Kidney glomerular epithelial cell (primary cell): ENCODE results near the gene ADSS1.

Source experiments
- DNase-seq: peaks from one replicate; lab custom pipeline; 2025; lab: John Stamatoyannopoulos, UW

ADSS1 gene

DNA sequence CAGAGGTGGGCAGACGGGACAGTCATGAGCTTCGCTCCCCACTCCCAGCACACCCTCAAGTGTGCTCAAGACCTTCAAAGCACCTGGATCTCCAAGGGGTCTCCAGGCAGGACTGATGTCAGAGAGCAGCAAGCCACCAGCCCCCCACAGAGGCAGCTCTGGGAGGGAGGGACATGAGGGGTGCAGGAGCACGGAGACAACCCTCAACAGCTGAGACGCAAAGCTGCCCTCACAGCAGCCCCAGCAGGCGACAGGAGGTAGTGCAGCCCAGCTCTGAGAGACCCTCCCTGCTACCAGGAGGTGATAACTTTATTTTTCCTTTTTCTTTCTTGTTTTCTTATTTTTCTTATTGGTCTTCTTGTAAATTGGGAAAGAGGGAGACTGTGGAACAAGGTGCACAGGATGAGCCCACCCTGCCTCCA is 46.8 kb downstream of the ADSS1 start:
- no peak for DNase-seq

DNA sequence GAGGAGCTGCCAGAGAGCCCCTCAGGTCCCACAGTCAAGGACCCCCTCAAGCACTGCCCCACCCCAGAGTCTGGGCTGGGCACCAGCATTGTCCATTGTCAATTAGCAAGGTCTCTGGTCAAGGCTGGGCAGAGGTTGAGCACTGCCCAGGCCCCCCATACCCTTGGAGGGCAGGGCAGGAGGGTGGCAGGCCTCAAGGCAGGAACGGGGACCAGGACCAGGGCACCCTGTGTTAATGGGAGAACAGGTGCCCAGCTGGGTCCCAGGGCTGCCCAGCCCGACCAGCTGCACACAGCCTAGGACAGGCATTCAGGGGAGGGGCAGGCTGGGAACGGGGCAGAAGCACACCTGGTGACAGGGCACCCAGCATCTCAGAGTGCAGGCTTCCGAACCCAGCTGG is 47.3 kb downstream of the ADSS1 start:
- DNase-seq = no peak

DNA sequence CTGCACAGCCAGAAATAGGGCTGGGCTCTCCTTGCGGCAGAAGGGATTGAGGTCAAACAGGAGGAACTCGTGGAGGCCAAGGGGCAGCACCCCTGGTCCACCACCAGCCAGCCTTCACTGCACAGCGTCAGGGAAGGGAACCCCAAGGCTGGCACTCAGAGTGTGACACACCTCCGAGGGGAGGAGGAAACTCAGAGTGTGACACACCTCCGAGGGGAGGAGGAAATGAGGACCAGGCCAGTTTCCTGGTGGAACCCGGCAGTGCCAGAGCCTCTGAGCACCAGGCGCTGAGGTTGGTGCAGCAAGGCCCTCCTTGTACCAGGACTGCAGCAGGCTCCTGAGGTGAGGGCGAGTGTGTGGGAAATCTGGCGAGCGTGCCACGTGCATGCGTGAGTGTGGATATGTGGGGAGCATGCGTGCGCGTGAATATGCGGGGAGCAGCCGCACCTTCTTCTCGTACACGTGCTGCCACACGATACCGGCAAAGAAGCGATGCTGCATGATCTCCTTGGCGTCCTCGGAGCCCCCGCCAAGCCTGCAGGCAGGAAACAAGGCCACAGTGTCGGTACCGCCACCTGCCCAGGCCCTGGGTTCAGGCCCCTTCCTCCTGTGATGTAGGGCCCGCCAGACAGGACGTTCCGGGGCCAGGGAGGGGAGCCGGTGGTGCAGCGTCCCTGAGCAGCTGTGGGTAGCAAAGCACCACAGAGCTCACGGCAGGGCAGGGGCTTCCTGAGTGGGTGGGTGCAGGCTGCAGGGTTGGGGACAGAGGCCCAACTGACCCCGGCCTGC is 48.1 kb downstream of the ADSS1 start:
- no peak for DNase-seq

DNA sequence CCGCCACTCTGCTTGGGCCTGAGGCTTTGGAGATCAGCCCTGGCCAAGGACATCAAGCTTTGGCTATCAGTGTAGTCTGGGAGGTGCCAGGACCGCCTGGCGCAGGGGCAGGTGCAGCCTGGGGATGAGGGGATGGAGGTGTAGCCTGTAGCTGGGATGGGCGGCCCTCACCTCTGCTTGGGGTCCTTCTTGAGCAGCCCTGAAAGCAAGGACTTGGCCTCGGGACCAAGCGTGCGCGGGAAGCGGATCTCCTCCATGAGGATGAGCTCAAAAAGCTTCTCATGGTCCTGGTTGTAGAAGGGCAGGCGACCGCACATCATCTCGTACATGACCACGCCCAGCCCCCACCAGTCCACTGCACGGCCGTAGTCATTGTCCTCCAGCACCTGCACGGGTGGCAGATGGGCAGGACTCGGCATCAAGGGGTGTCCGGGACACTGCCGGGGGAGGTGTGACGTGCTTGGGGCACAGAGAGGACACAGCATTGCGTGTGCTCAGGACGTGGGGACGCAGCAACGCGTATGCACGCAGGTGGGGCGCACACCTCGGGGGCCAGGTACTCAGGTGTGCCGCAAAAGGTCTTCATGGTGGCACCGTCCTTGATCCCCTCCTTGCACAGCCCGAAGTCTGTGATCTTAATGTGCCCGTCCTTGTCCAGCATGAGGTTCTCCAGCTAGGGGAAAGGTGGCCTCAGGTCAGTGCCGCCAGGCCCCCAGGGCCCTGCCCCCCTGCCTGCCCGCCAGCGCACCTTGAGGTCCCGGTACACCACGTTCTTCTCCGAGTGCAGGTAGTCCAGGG is 48.9 kb downstream of the ADSS1 start:
- no peak for DNase-seq

DNA sequence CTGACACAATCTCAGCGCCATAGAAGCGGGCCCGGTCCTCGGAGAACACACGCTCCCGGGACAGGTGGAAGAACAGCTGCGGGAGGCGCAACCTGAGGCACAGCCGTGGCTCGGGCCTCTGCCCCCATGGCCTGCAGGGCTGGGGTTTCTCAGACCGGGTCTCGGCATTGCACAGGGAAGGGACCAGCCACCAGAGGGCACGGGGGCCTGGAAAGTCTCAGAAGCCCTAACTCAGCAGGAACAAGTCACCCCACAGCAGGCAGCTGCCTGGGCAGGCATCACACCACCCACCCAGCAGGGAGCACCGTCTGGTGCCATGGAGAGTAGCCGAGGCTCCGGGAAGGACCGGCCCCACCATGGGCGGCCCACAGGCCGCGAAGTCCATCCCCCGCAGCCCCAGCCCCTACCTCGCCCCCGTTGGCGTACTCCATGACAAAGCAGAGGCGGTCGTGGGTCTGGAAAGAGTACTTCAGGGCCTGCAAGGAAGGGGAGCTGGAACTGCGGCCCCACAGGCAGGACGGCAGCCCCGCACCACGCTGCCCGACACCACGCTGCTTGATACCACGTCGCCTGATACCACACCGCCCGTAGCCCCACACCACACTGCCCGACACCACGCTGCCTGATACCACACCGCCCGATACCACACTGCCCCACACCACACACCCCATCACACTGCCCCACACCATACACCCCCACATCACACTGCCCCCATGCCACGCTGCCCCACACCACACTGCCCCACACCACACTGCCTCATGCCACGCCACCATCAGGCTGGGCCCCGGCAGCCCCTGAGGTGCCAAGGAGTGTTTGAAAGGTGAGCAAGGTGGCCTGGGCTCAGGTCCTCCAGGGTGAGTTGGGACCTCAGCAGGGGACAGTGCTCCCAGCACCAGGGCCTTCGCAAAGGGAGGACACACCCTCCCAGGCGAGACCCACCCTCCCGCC is 49.8 kb downstream of the ADSS1 start:
- no peak for DNase-seq

DNA sequence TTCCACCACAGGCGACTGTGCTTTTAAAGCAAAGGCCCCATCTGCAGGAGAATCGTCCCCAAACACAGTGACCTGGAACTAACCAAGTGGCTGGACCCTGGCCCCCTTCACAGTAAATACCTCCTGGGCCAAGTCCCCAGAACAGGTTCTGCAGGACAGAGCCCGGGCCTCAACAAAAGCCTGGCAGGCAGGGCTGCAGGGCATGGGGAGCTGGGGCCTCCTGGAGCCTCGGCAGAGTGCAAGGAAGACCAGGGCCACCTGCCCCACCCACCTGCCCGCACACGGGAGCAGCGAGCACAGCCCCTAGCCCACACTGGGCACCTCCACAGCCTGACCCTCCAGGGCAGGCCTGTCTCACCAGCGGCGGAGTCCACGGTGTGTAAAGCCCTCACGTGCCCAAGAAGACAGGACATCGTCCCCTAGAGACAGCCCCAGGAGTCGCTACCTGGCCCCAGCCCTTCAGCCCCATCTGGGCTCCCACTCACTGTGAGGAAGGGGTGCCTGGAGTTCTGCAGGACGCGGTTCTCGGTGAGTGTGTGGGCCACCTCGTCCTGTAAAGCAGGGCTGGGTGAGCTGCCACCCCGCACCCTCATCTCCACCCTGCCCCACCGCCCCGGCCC is 50.5 kb downstream of the ADSS1 start:
- DNase-seq = no peak

DNA sequence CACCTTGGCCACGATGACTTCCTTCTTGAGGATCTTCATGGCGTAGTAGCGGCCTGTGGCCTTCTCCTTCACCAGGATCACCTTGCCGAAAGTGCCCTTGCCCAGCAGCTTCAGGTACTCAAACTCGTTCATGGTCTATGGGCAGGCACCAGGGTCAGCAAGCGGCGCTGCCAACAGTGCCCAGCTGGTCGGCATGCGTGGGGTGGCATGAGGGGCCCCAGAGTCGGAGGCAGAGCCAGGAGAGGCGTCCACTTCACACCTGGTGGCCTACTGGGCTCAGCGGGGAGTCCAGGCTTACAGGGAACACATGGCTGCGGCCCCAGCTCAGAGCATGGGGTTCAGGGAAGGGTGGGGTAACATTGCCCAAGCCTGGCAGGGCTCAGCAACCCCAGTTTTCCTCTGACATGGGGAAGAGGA is 51.1 kb downstream of the ADSS1 start:
- no peak for DNase-seq

DNA sequence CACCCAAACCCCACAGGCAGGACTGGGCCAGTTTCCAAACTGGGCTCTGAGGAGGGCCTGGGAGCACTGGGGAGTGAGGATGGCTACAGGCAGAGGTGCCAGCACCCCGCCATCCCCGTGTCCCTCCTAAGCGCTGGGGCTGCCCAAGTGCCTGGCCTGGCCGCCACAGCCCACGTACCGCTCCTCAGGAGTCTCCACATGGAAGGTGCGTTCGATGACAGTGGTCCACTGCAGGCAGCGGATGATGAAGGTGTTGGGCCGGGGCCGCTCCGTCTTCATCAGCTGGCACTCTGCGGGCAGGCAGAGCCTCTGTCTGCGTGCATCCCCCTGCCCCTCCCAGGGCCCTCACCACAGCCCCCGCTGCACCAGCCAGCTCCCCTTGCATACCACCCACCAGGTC is 52.5 kb downstream of the ADSS1 start:
- DNase-seq = no peak

DNA sequence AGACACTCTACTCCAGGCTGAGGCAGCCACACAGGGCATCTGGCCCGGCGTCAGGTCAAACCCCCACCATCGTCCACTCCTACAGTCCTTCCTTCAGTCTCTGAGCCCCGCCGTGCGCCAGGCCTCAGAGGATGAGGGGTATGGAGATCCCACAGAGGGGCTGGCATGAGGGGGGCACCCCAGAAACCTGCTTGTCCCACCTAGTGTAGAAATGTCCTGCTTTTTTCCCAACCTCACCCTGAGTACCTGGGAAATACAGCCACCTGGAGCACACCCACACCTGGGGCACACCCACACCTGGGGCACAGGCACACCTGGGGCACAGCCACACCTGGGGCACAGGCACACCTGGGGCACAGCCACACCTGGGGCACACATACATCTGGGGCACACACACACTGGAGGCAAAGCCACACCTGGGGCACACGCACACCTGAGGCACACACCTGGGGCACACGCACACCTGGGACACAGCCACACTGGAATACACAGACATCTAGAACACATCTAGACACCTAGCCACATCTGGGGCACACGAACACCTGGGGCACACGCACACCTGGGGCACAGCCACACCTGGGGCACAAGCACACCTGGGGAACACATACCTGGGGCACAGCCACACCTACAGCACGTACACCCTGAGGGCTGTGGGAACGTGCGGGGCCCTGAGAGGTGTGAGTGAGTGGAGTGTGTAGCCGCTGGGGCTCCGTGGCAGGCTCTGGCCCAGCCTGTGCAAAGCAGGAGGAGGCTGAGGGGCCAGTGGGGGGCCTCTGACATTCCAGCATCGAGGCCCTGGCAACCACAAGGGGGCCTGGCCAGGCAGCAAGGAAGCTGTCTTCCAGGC is 53.2 kb downstream of the ADSS1 start:
- no peak for DNase-seq

DNA sequence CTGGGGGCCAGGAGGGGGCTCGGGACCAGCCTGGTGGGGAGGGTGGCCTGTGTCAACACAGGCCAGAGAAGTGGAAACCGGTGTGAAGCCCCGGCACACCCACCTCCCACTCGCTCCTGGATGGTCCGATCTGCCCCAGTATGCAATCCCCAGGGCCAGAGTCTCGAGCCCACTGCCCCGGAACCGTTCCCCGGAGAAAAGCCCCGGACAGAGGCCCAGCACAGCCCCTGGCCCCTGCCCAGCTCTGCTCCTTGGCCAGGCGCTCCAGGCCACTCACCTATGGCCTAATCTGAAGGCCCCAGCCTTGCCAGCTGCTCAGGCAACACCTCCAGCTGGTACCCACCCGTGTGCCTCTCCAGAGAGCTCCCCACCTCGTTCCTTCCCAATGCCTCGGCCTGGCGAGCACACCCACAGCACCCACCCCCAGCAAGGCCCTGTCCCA is 53.8 kb downstream of the ADSS1 start:
- DNase-seq = no peak

DNA sequence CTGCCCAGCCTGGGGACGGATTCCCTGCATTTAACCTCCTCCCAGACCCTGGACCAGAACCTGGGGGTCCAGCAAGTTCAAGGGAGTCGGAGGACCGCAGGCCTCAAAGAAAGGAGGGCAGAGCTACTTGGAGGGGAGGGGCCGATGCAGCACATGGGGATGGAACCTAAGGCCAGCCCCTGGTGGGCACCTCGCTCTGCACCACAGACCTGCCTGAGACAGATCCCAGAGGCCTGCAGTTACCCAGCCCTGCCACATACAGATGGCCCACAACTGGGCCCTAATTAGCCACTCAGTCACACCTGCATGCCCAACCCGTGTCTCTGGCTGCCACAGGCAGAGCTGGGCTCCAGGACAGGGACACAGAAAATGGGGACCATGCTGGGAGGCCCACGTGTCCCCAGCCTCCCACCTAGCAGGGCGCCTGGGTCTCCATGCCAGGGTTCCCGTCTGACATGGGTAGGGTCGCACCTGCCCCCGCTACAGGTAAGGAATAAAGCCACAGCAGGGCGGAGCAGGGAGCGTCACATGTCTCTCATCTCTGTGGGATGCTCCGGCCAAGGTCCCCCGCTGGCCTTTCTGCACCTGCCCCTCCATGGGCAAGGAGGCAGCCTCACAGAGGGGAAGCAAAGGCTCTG is 54.8 kb downstream of the ADSS1 start:
- DNase-seq = no peak

DNA sequence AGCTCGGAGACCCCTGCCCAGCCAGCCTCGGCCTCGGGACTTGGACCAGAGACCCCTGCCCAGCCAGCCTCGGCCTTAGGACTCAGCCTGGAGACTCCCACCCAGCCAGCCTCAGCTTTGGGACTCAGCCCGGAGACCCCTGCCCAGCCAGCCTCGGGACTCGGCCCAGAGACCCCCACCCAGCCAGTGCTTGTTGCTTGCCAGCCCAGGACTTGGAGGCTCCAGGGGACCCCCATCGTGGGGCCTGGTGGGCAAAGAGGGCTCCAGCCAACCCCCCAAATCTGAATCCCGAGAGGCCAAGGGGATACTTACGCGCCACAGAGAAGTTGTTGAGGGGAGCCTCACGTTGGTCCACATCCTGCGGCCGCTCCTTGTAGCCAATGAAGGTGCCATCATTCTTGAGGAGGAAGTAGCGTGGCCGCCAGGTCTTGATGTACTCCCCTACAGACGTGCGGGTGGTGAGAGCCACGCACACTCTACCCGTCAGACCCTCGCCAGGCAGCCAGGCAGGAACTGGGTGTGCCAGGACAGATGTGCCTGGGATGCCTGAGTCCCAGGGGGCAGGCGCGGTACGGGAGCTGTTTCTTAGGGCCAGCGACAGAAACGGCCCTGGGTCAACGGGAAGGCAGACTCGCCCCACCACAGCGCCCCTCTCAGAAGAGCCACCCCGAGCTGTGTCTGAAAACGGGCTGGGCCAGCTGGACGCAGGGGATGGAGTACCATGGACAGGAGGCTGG is 55.9 kb downstream of the ADSS1 start:
- DNase-seq = no peak

DNA sequence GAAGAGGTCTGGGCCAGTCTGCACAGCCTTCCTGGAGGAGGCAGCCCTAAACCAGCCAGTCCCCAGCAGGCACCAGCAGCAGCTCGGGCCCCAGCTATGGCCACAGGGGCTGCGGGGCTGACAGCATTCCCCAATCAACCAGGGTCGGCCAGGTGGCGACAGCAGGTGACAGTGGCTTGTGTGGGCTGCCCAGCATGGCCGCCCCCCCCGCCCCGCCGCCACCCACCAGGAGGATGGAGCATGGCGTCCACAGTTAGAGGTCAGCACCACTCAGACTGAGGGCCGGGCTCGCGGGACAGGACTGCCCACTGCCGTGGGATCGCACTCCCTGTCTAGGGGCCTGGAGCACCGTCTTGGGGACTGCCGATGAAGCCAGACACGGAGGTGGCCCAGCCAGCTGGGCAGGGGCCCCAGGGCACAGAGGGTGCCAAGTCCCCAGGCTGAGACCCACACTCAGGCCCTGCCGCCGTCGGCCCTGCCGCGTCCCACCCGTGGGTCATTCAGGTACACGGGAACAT is 56.5 kb downstream of the ADSS1 start:
- no peak for DNase-seq

DNA sequence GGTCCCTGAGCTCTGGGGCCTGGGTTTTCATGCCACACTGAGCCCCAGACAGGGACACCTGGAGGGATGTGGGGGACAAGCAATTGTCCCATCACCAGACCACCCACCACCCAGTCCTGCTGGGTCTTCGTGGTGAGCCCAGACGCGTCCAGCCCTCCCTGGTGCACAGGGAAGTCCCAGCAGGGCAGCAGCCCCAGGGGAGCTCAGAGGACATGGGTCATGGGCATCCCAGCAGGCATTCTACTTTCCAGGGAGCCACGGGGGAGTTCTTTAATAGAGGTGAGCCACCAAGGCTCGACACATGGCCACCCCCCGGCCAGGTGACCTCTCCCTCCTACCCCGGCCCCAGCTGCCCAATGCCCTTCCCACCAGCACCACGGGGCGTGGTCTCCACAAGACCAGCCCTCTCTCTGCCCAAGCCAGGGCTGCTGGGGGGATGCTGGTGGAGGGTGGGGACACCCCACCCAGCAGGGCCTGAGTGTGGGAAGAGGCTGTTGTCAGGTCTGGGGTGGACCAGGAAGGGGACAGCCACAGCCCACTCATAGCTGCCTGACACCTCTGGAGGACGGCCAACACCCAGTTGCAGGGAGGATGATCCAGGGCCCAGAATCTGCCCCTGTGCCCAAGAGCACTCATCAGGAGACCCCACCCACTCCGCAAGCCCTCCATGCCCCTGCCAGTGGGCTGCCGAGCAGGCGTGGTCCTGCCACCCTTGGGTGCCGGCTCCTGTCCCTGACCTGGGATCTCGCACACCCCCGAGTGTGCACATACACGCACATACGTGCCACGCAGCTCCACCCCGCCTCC is 57.4 kb downstream of the ADSS1 start:
- DNase-seq = no peak

DNA sequence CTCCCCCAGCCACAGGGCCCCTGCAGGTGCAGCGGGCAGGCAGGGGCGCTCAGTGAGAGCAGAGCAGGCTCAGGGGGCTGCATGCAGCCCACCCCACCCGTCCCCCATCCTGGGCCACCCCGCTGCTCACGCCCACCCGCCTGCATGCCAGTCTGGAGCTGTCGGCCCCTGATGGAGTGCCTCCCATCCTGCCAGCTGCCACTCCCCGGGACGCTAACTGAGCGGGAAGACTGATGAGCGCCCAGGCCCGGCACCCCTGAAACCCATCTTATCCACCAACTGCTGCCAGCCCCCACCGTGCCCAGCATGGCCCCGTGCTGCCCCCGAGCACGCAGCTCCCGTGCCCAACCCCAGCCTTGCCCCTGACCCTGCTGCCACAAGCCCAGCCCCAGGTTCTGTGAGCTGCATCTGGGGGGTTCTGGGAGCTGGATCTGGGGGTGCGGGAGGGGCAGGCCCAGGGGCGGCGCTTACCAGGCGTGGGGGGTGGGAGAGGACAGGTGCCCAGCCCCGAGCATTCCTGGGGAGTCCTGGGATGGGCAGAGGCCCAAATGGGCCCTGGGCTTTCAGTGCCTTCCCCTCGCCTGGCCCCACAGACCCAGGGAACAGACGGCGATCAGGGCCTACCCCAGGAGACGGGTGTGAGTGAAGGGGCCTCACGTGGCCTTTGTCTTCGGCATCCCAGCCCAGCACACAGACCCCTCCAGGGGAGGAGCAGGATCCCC is 58.2 kb downstream of the ADSS1 start:
- no peak for DNase-seq

DNA sequence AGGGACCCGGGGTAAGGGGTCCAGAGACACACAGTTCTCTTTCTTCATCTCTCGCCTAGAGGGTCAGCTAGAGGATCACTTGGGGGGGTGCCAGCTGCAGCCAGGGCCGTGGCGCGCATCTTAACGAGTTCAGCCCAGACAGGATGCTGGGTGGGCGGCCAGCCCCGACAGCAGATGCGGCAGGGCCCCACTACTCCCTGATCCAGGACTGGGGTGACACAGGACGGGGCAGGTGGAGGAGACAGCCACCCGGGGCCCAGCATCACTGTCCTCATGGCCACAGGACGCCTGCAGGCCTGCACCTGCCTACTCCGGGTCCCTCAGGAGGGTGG is 58.7 kb downstream of the ADSS1 start:
- DNase-seq = no peak

DNA sequence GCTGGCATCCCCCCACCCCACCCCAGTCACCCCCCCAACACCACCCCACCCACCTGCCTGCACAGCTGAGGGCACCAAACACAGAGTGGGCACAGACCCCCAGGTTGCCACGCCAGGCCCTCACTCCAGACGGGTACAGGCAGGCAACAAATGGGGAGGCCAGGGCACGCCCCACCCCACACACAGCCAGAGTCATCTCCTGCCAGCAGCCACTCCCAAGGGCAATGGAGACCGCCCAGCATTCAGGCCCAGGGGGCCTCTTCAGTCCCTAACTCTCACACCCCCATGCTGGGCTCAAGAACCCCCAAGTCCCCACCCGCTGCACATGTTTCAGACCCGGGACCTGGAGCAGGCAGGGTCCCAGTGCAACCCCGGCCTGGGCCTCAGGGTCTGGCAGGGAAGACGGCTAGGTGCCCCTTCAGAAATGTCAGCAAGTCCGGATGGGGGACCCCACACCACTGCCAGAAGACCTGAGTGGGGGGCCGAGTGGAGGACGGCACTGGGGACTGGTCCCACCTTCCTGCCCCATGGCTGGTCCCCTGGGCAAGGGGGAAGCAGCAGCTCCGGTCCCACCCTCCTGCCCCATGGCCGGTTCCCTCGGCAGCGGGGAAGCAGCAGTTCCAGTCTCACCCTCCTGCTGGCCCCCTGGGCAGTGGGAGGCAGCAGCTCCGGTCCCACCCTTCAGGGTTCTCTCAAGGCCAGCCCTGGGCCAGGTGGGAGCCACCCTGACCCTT is 59.6 kb downstream of the ADSS1 start:
- DNase-seq = no peak
